B cell (primary cell): ENCODE results near the gene SELENOP. TPM values are rescaled to one million over a fixed set of nuclear protein-coding genes. Genes with fewer than 3 reads are reported as not detected.

Experiments
- ATAC-seq: fragments of 200-7000 bp; cut with Tn5 transposase; one replicate; pipeline ENCODE4 v1.10.0; 2021; ENCODE audit warnings: low read depth, mild to moderate bottlenecking, moderate number of reproducible peaks, moderate library complexity
- CTCF ChIA-PET: fragments of 350-600 bp; sonication (Branson Sonifier 250); formaldehyde crosslinking; loops from one replicate; lab custom pipeline; 2021; ENCODE audit warnings: antibody characterized with exemption, inconsistent platforms; lab: Charles Lee
- POLR2A ChIA-PET: fragments of 350-600 bp; sonication (Branson Sonifier 250); formaldehyde crosslinking; loops from one replicate; lab custom pipeline; 2021; ENCODE audit warnings: antibody characterized with exemption; lab: Charles Lee
- DNase-seq: peaks from one replicate; pipeline ENCODE4 v3.0.0; 2013
- H2AFZ ChIP-seq: 2 replicates; pipeline ENCODE4 v1.6.1; 2012; ENCODE audit warnings: mild to moderate bottlenecking, low read depth, low read length; ENCODE audit not compliant: insufficient read depth, poor library complexity, severe bottlenecking
- H3K27ac ChIP-seq, 2 donors: 1 replicate in 1 of 2; 2 replicates in 1 of 2; pipeline ENCODE4 v1.5.1; 2012 to 2013; ENCODE audit warnings: low read length in 2 of 2, mild to moderate bottlenecking in 2 of 2, moderate library complexity in 1 of 2
- H3K27me3 ChIP-seq, 4 experiments: fragments of 200-600 bp in 1 of 4; sonication (generic) in 1 of 4; replicated peaks in 1 of 4; 1 replicate in 2 of 4; 2 replicates in 2 of 4; pipeline versions ENCODE4 v1.6.1 to v1.7.0; 2013 to 2016; ENCODE audit warnings: low read length in 3 of 4, mild to moderate bottlenecking in 2 of 4, mixed read lengths in 1 of 4, moderate library complexity in 1 of 4; ENCODE audit not compliant: insufficient read depth in 4 of 4, control insufficient read depth in 3 of 4; ENCODE audit errors: control extremely low read depth in 1 of 4
- H3K36me3 ChIP-seq, 2 experiments: replicated peaks in 1 of 2; 1 replicate in 1 of 2; 2 replicates in 1 of 2; pipeline versions ENCODE4 v1.6.1 to v1.7.1; 2013; ENCODE audit warnings: low read length in 1 of 2; ENCODE audit not compliant: insufficient read depth in 2 of 2, control insufficient read depth in 1 of 2; ENCODE audit errors: control extremely low read depth in 1 of 2, extremely low read depth in 1 of 2
- H3K4me1 ChIP-seq, 2 donors: fragments of 200-600 bp in 1 of 2; sonication (generic) in 1 of 2; 1 replicate in 1 of 2; 2 replicates in 1 of 2; pipeline versions ENCODE4 v1.5.1 to v1.6.1; 2013 to 2017; ENCODE audit warnings: low read length in 2 of 2; ENCODE audit not compliant: control insufficient read depth in 2 of 2, insufficient read depth in 2 of 2
- H3K4me2 ChIP-seq: replicated peaks from 2 replicates; pipeline ENCODE3; 2012; ENCODE audit warnings: mild to moderate bottlenecking, low read depth, low read length; ENCODE audit not compliant: poor library complexity, severe bottlenecking
- H3K4me3 ChIP-seq, 5 experiments: fragments of 200-600 bp in 1 of 5; sonication (generic) in 1 of 5; 1 replicate in 3 of 5; 2 replicates in 2 of 5; pipeline versions ENCODE4 v1.5.1 to v1.7.0; 2011 to 2016; ENCODE audit warnings: low read length in 4 of 5, mild to moderate bottlenecking in 4 of 5, low read depth in 2 of 5, control low read depth in 1 of 5, moderate library complexity in 1 of 5; ENCODE audit not compliant: insufficient read depth in 1 of 5; ENCODE audit errors: control extremely low read depth in 1 of 5, extremely low read depth in 1 of 5
- H3K79me2 ChIP-seq: fragments of 200-600 bp; sonication (generic); one replicate; pipeline ENCODE4 v1.6.0; 2016; ENCODE audit warnings: low read length; ENCODE audit not compliant: control insufficient read depth, insufficient read depth
- H3K9ac ChIP-seq: fragments of 200-600 bp; sonication (generic); 2 replicates; pipeline ENCODE4 v1.6.1; 2017; ENCODE audit warnings: mild to moderate bottlenecking, low read length, moderate library complexity
- H3K9me3 ChIP-seq, 3 donors: one replicate each; pipeline versions ENCODE4 v1.6.1 to v1.7.1; 2013; ENCODE audit warnings: low read length in 2 of 3; ENCODE audit not compliant: control insufficient read depth in 2 of 3, insufficient read depth in 1 of 3; ENCODE audit errors: control extremely low read depth in 1 of 3
- H4K20me1 ChIP-seq: 2 replicates; pipeline ENCODE4 v1.6.0; 2012; ENCODE audit warnings: mild to moderate bottlenecking, low read length; ENCODE audit not compliant: insufficient read depth, control insufficient read depth, poor library complexity, severe bottlenecking
- H3K27ac Mint-ChIP-seq: one replicate; pipeline ENCODE4 v1.8.0; 2021; ENCODE audit warnings: mixed read lengths
- H3K27me3 Mint-ChIP-seq: one replicate; pipeline ENCODE4 v1.8.0; 2021; ENCODE audit warnings: mixed read lengths
- H3K4me1 Mint-ChIP-seq: one replicate; pipeline ENCODE4 v1.8.0; 2021; ENCODE audit warnings: mixed read lengths
- H3K4me3 Mint-ChIP-seq: one replicate; pipeline ENCODE4 v1.8.0; 2021; ENCODE audit warnings: mixed read lengths
- H3K9me3 Mint-ChIP-seq: one replicate; pipeline ENCODE4 v1.8.0; 2022; ENCODE audit warnings: mixed read lengths; ENCODE audit not compliant: insufficient read depth
- CTCF ChIP-seq: fragments of 200-600 bp; IDR thresholded peaks from one replicate; pipeline ENCODE4 v1.8.0; 2022; ENCODE audit warnings: antibody characterized with exemption, mild to moderate bottlenecking
- EZH2 ChIP-seq: IDR thresholded peaks from 2 replicates; pipeline ENCODE4 v1.6.1; 2012; ENCODE audit warnings: borderline replicate concordance, low read depth, mild to moderate bottlenecking, moderate library complexity, low read length; ENCODE audit not compliant: insufficient read depth, poor library complexity, severe bottlenecking
- WGBS: methylation state at CpG from one replicate; pipeline ENCODE4 v1.1.5; 2013; ENCODE audit warnings: missing lambda C conversion rate; ENCODE audit not compliant: insufficient coverage; 5-methylcytosine and 5-hydroxymethylcytosine counted together
- intact Hi-C: fragments of 100-400 bp; cut with micrococcal nuclease; formaldehyde crosslinking; loops from one replicate; pipeline ENCODE4 v1.10.0; 2022
- polyA plus RNA-seq: library from polyadenylated mRNA; depleted of rRNA; stranded (reverse); fragments of >200 nt; gene quantifications from 2 replicates; pipeline ENCODE4 v1.2.3, GENCODE V29; 2012
- total RNA-seq, 2 donors: library from RNA; stranded (reverse); fragments of 120-200 nt in 1 of 2; gene quantifications; 1 replicate in 1 of 2; 2 replicates in 1 of 2; pipeline versions ENCODE4 v1.2.3 to v1.2.4, GENCODE V29; 2013 to 2022

The SELENOP gene
- total and polyA plus RNA-seq, 2 donors (not counting 1 experiment from before 2014, with no cell fraction given): 0.12 TPM; not detected in 1

GRCh38 chr5:42824347-42824976 is 12.8 kb upstream of the SELENOP start:
- Mint-ChIP-seq H3K27me3 (no peaks in the 10 kb centered on the region), H3K27ac (no peak overlapping the region), H3K4me3 (no peak overlapping the region), H3K9me3 (no peaks in the 10 kb centered on the region), H3K4me1 (no peaks in the 10 kb centered on the region)
- Histone ChIP-seq H3K27ac (no peak overlapping the region), H3K36me3 (no peaks in the 10 kb centered on the region), H3K4me3 (no peak overlapping the region), H4K20me1 (no peaks in the 10 kb centered on the region), H3K4me2 (no peak overlapping the region), H2AFZ (no peak overlapping the region), H3K9ac (no peak overlapping the region), H3K27me3 (no peaks in the 10 kb centered on the region), H3K9me3 (no peaks in the 10 kb centered on the region), H3K4me1 (no peaks in the 10 kb centered on the region), H3K79me2 (no peaks in the 10 kb centered on the region)
- CTCF ChIA-PET: no interaction called here
- no peak for TF ChIP-seq CTCF
- TF ChIP-seq EZH2: no peak
- DNase-seq (no peak), ATAC-seq (no peak)
- POLR2A ChIA-PET: no interaction called here
- intact Hi-C loops: no loop called here
- WGBS: 100% methylated on average over 3 of the region's 7 CpGs

DNA sequence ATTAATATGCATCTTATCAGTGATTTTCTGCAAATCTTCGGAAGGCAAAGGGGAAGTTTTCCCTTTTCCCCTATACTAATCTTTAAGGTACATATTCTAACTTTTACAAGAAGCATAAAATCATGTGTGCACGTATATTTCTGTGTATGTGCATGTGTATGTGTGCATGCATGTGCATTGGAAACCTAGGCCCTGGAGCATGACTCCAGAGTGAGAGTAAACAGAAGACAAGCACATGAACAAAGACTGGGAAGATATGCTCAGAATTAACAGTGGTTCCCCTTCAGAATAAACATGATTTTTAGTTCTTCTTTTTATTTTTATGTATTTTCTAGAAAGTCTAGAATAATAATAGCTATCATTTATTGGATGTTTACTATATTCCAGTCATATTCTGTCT is 10.9 kb upstream of the SELENOP start:
- H3K9ac ChIP-seq: no peak overlapping the region

More for the DNA sequence above, 10.9 kb upstream of the SELENOP start:
- ATAC-seq (no peak), DNase-seq (no peak)
- H3K27me3 Mint-ChIP-seq: no peaks in the 10 kb centered on the region
- WGBS: 86% methylated on average over 1 of the region's 2 CpGs
- Histone ChIP-seq H3K27me3 (no peaks in the 10 kb centered on the region), H3K27ac (no peak overlapping the region), H3K4me3 (no peak overlapping the region), H2AFZ (no peak overlapping the region), H4K20me1 (no peaks in the 10 kb centered on the region), H3K9me3 (no peaks in the 10 kb centered on the region), H3K79me2 (no peaks in the 10 kb centered on the region), H3K4me2 (no peak overlapping the region), H3K36me3 (no peaks in the 10 kb centered on the region), H3K4me1 (no peaks in the 10 kb centered on the region)
- no peak overlapping the region for H3K4me3 Mint-ChIP-seq
- CTCF ChIA-PET: no interaction called here
- no peaks in the 10 kb centered on the region for H3K9me3 Mint-ChIP-seq
- intact Hi-C loops: no loop called here
- H3K4me1 Mint-ChIP-seq: no peaks in the 10 kb centered on the region
- H3K27ac Mint-ChIP-seq: no peak overlapping the region
- TF ChIP-seq EZH2: no peak
- TF ChIP-seq CTCF: no peak
- POLR2A ChIA-PET: no interaction called here
